GM19395 (cell line): ENCODE measurements around the gene SPPL3.
"Not testable (repeated sequence)": the region's sequence is repeated elsewhere in the genome, so short reads cannot be mapped to it uniquely, and the experiment has no call there.

Experiments
- ATAC-seq: cut with Tn5 transposase; IDR thresholded peaks from one replicate; pipeline ENCODE4 v1.9.1; 2021; ENCODE audit warnings: mild to moderate bottlenecking, moderate library complexity; ENCODE audit not compliant: unreplicated experiment

Gene SPPL3

DNA sequence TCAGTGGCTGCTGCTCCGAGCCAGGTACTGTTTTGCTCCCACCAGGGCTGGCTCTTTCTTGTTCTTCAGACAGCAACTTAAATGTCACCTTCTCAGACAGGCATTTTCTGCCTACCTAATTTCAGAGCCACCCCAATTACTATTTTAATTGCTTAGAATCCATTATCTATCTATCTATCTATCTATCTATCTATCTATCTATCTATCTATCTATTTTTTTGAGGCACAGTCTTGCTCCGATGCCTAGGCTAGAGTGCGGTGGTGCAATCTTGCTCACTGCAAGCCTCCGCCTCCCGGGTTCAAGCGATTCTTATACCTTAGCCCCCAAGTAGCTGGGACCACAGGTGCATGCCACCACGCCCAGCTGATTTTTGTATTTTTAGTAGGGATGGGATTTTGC lies 58.5 kb downstream of the SPPL3 start:
- no peak for ATAC-seq

DNA sequence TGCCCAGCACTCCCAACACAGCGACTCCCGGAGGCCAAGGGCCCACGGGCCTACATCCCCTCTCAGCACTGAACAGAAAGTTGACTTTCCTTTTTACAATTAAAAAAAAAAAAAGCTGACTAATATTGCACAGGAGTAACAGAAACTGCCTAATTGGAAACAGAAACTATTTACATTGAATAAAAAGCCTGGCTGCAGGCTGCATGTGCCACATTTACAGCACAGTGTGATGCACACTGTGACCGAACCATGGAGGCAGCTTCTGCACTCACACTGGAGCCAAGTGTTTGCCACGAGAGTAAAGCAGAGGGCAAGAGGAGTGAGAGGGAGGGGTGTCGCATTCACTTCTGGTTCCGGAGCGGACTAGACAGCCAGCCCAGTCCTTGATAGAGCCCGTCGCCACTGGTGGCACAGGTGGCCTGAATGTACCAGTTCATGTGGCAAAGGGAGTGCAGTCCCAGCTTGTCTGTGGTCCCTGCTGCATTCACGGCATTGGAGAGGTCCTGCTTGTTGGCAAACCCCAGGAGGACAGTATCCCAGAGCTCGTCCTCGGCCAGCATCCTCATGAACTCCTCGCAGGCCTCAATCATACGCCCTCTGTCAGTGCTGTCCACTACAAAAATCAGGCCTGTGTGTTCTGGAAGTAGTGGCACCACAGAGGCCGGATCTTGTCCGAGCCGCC lies 59.2 kb downstream of the SPPL3 start:
- ATAC-seq: no peak

DNA sequence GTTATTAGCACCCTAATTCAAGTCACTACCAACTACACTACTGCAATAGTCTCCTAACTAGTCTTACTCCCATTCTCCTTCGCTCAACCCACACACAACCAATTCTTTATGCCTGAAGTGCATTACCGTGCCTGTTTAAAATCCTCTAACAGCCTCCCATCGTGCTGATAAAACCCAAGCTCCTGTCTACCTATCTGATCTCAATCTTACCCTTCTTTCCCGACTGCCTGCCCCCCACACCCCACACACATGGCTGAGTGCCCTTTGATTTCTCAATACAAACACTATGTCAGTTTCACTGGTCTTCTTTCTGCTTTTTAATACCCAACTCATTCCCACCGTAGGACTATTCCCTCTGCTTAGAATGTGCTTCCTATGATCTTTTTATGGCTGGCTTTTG lies 59.9 kb downstream of the SPPL3 start:
- no peak for ATAC-seq

DNA sequence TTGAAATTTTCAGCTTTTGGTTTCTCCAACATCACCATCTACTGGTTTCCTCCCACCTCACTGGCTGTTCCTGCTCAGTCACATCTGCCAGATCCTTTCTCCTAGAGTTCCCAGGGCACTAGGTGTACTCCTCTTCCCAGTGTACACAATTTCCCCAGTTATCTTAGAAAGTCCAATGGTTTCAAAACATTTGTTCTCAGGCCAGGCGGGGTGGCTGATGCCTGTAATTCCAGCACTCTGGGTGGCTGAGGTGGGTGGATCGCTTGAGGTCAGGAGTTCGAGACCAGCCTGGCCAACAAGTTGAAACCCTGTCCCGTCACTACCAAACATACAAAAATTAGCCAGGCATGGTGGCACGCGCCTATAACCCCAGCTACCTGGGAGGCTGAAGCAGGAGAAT lies 60.7 kb downstream of the SPPL3 start:
- no peak for ATAC-seq

DNA sequence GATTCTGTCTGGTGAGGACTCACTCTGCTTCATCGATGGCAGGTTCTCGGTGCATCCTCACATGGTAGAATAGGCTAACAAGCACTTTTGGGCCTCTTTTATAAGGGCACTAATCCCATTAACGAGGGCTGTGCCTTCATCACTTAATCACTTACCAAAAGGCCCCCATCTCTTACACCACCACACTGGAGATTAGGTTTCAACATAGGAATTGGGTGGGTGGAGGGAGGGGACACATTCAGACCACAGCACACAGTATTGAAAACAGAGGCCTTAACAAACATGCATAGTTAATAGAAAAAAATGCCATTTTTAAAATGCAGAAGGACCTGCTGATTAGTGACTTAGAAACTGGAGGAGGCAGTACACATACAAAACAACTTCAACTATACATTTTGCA lies 61.6 kb downstream of the SPPL3 start:
- ATAC-seq: no peak

DNA sequence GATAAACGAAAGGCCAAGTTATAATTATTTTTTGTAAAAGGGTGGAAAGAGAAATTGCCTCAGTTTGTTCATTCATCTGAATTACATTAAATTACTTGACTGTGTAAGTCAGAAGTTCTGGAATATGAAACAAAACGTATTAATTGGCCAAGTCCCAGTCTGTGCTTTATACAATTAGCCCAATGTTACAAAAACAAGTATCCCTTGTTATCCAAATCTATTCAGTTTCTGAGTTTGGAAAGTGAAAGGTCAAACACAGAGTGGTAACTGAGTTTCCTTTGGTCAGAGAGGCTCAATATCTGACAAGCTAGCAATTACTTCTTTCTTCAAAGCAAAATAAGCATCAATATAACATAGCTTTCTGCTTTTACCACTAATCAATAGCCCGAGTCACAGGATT lies 62.6 kb downstream of the SPPL3 start:
- ATAC-seq: no peak

DNA sequence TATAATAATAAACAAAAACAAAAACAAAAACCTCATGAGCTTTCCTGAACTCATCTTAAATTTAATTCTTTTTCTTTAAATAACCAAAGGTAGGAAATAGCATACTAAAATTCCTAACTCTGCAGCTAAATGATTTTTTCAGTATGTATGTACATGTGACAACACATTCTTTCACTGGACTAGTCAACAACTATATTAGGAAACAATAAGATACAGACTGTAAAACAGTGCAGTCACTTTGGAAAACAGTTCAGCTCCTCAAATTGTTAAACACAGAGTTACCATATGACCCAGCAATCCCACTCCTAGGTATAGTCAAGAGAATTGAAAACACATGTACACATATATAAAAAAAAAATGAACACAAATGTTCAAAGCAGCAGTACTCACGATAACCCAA lies 64.7 kb downstream of the SPPL3 start:
- ATAC-seq: no peak

DNA sequence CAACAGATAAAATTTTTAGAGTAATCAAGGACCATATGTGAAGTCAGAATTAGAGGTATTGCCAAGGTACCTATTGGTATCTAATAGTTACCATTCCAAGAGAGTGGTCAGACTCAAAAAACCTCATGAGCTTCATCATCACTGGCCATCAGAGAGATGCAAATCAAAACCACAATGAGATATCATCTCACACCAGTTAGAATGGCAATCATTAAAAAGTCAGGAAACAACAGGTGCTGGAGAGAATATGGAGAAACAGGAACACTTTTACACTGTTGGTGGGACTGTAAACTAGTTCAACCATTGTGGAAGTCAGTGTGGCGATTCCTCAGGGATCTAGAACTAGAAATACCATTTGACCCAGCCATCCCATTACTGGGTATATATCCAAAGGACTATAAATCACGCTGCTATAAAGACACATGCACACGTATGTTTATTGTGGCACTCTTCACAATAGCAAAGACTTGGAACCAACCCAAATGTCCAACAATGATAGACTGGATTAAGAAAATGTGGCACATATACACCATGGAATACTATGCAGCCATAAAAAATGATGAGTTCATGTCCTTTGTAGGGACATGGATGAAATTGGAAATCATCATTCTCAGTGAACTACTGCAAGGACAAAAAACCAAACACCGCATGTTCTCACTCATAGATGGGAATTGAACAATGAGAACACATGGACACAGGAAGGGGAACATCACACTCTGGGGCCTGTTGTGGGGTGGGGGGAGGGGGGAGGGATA lies 65.4 kb downstream of the SPPL3 start:
- ATAC-seq: not testable (repeated sequence)

DNA sequence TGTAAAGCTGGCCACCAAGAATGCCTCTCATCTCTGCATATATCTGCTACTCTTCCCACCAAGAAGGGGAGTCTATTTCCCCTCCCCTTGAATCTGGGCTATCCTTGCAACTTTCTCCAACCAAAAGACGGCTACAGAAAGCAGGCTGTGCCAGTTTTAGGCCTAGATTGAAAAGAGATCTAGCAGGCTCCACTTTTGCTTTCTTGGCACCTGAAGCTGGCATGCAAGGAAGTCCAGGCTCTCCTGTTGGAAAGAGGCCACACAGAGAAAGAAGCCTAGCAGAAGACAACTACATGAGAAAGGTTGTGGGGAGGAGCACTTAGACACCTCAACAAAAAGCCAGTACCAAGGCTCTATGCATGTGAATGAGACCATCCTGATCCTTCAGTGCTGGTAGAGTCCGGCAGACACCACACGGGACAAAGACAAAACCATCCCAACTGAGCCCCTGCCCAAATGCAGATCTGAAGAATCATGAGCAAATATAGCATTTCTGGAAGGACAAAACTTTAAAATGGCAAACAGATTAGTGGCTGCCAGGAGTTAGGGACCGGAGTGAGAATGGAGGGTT lies 68.0 kb downstream of the SPPL3 start:
- no peak for ATAC-seq

DNA sequence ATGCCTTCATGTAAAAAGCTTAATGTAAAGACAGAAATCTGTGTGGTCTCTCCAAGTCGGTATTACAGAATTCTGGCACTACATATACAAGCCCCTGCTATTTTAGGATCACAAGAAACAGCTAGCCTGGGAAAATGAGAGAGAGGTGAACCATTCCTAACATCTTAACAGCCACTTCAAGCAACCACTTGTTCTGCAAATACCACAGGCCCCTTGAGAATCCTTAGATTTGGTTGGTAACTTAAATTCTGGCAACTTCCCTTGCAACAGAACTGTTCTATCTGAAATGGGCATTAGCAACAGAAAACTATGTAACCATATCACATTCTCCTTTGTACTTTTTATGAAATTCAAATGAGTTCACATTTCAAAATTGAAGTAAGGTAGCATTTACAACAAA lies 68.5 kb downstream of the SPPL3 start:
- no peak for ATAC-seq

DNA sequence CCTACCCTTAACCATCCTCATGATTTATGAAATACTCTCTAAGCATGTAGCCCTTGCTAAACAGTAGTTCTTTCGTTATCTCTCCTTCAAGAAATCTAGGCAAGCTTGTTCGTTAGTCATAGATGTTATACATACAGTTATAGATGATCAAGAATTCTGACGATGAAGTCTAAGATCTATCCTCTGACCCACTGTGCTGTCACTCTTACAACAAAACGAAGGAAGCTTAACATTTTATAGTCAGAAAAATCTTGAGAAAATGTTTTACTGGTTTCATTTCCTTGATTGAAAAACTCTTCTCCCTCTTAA lies 68.9 kb downstream of the SPPL3 start:
- ATAC-seq: no peak

DNA sequence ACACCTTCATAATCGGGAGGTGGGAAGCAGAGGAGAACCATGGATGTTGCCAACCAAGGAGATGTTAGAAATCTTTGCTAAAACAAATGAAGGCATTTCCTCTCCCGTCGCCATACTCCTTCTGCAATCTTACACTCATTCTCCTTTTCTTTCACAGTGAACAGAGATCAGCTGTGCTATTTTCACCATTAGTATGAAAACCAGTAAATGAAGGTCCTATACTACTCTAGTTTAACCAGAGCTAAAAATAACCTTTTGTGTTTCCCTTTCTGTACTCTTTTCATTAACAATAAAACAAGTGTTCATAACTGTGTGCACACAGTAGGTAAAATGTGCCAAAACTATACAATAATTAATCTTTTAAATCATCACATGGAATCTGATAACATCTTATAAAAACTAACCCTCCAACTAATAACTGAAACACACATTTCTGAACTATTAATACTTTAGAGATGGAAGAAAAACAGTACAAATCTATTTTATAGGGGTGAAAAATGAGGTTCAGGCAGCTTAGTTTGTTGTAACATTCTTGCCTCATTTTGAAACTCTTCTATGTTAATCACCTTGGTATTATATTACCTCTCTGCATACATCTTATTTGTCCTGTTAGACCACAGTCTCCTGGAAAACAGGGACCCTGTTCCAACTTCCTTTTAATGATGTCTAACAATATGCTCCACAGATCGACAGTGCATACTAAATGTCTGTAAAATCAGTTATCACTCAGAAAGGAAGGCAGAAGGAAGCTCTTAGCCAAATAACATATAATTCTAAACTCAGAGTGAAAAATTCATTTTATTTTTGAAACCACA lies 69.5 kb downstream of the SPPL3 start:
- ATAC-seq: no peak

DNA sequence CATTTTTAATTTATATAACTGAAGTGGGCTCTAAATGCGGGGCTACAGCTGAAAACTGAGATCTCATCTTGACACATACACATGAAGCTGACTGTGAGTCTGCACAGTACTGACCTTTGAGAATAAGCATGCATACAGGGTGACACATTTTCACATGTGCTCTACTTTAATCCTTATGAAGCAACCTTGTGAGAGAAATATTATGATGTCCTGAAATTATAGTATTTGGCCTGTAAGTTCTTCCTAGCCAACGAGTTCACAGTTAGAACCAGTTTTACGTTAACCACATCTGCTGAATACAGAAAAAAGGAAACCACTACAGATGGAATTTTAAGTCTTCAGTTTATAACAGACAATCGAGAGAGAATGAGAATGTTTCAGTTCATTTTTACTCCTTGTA lies 70.3 kb downstream of the SPPL3 start:
- no peak for ATAC-seq

DNA sequence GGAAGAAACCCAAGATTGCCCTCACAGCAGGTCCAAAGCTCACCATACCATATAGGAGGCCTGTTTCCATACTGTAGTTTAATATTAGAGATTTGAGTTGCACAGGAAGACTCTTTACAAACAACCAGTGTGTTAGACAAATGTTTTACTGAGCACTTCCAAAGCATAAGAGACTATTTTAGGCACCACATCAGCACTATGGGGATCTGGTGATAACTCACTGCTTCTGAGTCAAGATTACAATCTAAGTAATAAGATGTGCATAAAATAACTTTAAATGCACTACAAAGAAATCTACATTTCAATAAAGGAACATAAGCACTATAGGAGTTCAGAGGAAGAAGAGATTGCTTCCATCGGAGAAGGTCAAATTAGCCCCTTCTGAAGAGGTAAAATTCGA lies 71.4 kb downstream of the SPPL3 start:
- no peak for ATAC-seq

DNA sequence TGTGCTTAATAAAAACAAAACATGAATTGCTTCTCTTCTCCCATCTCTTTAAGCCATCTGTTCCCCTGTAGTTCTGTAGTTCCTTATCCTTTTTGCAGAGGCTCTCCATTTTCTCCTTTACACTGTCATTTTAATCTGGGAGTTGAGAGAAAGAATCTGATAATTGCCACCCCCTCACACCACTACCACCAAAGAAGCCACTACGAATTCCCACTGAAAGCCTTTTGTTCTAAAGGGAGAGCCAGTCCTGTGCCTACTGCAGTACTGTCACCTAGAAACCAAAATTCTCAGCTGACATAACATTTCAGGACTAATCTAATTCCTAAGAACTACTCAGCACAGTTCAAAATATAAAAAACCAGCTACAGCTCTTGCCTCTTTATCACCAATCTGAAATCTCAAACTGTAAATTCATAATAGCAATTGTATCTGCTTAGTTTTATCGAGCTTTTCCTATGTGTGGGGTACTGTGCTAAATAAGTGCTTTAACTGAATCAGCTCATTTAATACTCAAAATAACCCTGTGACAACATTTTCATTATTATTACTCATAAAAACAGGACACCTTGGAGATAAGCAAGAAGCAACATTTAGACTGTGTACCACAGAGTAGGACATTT lies 72.4 kb downstream of the SPPL3 start:
- no peak for ATAC-seq

DNA sequence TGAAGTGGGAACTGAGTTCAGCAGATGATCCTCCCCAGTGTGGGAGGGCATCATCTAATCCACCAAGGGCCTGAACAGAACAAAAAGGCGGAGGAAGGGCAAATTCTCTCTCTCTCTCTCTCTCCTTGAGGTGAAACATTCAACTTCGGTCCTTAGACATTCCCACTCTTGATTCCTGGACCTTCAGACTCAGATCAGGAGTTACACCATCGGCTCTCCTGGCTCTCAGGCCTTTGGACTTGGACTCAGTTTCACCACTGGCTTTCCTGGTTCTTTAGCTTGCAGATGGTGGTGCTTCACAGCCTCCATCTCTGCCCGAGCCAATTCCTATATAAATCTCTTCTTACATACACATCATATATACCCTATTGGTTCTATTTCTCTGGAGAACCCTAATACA lies 73.2 kb downstream of the SPPL3 start:
- ATAC-seq: no peak

DNA sequence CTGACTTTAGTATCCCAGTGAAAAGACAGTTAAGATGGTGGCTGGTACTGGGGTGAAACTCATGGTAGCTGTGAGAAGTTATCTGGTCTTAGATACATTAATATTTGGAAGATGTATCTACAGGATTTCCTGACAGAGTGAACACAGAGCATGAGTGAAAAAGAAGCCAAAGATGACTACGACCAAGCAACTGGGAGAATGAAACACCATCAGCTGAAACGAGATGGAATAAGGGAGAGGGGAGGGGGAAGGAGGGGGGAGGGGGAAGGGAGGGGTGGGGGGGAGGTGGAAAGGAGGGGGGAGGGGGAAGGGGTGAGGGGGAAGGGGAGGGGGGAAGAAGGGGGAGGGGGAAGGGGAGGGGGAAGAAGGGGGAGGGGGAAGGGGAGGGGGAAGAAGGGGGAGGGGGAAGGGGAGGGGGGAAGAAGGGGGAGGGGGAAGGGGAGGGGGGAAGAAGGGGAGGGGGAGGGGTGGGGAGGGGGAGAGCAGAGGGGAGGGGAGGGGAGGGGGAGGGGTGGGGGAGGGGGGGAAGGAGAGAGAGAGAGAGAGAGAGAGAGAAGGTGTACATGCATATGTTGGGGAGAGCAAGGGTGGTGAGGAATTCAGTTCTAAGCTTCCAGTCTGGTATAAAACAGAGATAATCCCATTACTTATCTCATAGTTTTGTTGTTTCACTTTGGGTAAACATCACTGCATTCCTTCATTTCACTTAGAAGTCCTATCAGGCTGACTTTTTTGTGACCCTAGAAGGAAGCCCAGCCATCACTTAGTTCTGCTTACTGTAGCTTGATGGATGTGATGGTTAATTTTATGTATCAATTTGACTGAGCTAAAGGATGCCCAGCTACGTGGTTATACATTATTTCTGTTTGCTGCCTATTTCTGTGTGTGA lies 73.9 kb downstream of the SPPL3 start:
- no peak for ATAC-seq

DNA sequence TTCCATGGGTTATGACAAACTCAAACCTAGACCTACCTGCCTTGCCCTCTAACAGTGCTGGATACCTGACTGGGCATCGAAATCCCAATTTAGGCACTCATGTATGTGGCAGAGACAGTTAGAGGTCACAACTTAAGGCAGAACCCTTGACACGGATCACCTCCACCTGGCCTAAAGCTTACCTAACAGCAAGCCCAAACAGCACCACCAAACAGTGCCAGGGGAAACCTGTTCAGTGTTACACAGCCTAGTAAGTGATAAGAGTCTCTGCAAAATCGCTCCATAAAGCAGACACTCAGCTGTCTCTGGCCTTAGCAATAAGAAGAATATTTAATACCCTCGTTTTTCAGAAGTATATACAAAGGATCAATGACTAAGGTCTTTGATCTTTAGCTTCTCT lies 77.8 kb downstream of the SPPL3 start:
- ATAC-seq: no peak

DNA sequence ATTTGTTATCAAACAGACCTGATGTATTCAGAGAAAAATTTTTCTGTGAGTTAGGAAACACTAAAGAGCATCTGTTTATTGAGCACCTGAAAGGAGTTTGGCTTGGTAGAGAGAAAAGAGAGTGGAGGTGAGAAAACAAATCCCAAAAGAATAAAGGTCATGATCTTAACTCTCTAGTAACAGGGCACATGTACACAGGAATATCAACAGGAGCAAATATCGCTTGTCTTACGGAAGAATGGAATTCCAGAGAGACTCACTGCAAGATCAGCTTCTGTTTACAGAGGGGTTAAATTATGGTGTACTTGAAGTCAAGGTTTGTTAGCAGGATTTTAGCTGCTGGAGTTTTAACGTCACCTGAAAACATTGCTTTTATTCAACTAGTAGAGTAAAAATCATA lies 78.8 kb downstream of the SPPL3 start:
- no peak for ATAC-seq

DNA sequence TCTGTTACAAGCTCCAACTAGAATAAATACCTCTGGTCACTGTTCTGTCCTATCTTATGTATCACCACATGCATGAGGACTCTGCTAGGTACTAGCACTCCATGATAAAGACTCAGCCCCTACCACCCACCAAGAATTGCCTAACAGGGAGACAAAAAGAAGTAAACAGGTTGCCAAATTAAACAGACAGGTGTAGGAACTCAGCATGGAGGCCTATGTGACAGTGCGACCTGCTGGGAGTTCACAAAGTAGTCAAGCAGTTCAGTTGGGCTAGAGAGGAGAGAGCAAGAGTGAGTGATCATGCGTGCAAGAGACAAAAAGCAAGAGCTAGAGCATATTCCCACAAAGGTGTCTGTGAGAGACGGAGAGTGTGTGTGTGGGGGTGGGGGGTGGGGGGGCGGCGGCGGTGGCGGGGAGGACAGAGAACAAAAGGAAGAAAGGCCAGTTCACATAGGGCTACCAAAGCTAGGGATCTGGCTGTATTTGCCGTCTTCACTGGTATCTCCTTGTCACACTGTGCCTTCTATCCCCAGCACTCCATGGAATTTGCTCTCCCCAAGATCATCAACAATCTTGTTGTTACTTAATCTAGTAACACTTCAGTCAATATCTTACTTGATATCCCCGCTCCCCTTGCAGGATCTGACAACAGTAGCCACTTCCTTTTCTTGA lies 81.2 kb downstream of the SPPL3 start:
- ATAC-seq: no peak
